ENCODE results near the gene PAEP.

The PAEP gene

DNA sequence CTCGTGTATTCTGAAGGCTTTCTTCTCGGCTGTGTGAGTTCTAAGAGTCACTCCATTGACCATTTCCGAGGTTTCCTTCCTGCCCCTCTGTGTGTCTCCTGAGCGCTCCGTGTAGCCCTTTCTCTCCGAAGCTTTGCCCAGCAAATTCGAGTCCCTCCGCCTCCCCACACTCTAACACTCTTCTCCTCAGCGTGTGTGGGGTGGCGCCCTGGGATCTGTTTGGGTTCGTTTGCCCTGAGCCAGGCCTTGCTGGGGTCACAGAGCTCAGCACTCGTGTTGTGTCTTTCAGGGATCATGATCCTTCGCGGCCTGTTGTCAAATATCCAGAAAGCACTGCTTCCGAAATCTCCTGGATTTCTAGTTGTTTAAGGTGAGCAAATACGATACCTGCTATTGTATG lies 5.6 kb upstream of the PAEP start:
- H2AFZ ChIP-seq (ENCODE audit: low read depth, low read length, severe bottlenecking): no peak overlapping the region
- H4K20me1 ChIP-seq (ENCODE audit: low read depth, low read length): no peaks in the 10 kb centered on the region
- no peak overlapping the region for H3K4me3 ChIP-seq (ENCODE audit: insufficient read depth, low read length, poor library complexity, severe bottlenecking)

GRCh38 chr9:135559606-135560005 lies 1.9 kb upstream of the PAEP start:
- Histone ChIP-seq H3K4me3 (ENCODE audit: insufficient read depth, low read length, poor library complexity, severe bottlenecking) (no peak overlapping the region), H3K27me3 (ENCODE audit: low read length) (no peaks in the 10 kb centered on the region), H3K4me2 (ENCODE audit: low read depth, low read length, poor library complexity, severe bottlenecking) (no peak overlapping the region), H4K20me1 (ENCODE audit: low read depth, low read length) (no peaks in the 10 kb centered on the region), H3K27ac (ENCODE audit: low read depth, low read length) (no peak overlapping the region), H3K9ac (ENCODE audit: low read length) (no peak overlapping the region), H3K36me3 (ENCODE audit: low read length) (no peaks in the 10 kb centered on the region), H3K79me2 (ENCODE audit: insufficient read depth, low read length) (no peaks in the 10 kb centered on the region), H3F3A (ENCODE audit: insufficient read depth) (no peaks in the 10 kb centered on the region), H3K9me2 (replicated peaks; ENCODE audit: insufficient read depth, low read length) (no peaks in the 10 kb centered on the region), H2AFZ (ENCODE audit: low read depth, low read length, severe bottlenecking) (no peak overlapping the region), H3K9me3 (ENCODE audit: insufficient read depth, low read length) (no peaks in the 10 kb centered on the region)
- TF ChIP-seq EZH2phosphoT487 (conservative IDR thresholded peaks at IDR 0.05; ENCODE audit: low read length): no peak
- TF ChIP-seq, protein P1, sequence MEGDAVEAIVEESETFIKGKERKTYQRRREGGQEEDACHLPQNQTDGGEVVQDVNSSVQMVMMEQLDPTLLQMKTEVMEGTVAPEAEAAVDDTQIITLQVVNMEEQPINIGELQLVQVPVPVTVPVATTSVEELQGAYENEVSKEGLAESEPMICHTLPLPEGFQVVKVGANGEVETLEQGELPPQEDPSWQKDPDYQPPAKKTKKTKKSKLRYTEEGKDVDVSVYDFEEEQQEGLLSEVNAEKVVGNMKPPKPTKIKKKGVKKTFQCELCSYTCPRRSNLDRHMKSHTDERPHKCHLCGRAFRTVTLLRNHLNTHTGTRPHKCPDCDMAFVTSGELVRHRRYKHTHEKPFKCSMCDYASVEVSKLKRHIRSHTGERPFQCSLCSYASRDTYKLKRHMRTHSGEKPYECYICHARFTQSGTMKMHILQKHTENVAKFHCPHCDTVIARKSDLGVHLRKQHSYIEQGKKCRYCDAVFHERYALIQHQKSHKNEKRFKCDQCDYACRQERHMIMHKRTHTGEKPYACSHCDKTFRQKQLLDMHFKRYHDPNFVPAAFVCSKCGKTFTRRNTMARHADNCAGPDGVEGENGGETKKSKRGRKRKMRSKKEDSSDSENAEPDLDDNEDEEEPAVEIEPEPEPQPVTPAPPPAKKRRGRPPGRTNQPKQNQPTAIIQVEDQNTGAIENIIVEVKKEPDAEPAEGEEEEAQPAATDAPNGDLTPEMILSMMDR (IDR thresholded peaks at IDR 0.05; ENCODE audit: insufficient read depth, low read length, poor library complexity, severe bottlenecking): no peak

More for the DNA sequence above, 5.6 kb upstream of the PAEP start:
- H3K4me2 ChIP-seq (ENCODE audit: low read depth, low read length, poor library complexity, severe bottlenecking): no peak overlapping the region
- no peaks in the 10 kb centered on the region for H3K9me3 ChIP-seq (ENCODE audit: insufficient read depth, low read length)
- no peaks in the 10 kb centered on the region for H3K9me2 ChIP-seq (replicated peaks; ENCODE audit: insufficient read depth, low read length)
- no peaks in the 10 kb centered on the region for H3K27me3 ChIP-seq (ENCODE audit: low read length)
- no peak overlapping the region for H3K27ac ChIP-seq (ENCODE audit: low read depth, low read length)
- TF ChIP-seq, protein P1 (IDR thresholded peaks at IDR 0.05; ENCODE audit: insufficient read depth, low read length, poor library complexity, severe bottlenecking): no peak
- no peak overlapping the region for H3K9ac ChIP-seq (ENCODE audit: low read length)
- H3K36me3 ChIP-seq (ENCODE audit: low read length): no peaks in the 10 kb centered on the region
- H3K79me2 ChIP-seq (ENCODE audit: insufficient read depth, low read length): no peaks in the 10 kb centered on the region
- no peaks in the 10 kb centered on the region for H3F3A ChIP-seq (ENCODE audit: insufficient read depth)

DNA sequence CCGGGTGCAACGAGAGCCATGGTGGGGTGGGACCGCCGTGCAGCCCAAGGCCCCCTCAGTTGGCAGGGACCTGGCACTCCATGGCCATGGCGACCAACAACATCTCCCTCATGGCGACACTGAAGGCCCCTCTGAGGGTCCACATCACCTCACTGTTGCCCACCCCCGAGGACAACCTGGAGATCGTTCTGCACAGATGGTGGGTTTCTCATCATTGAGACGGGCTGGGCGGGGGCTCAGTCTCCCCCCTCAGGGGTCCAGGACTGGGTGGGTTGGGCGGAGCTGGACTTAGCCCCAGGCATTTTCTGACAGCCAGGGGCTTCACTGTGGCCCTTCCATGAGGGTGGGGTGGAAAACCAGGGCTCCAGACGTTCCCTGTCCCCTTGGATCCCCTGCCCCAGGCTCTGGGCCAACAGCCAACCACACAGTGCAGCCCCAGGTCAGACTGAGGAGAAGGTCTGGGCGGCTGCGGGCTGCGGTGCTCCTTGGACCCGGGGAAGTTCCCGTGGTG lies 734 bp downstream of the PAEP start:
- Histone ChIP-seq H3F3A (ENCODE audit: insufficient read depth) (no peaks in the 10 kb centered on the region), H3K4me2 (ENCODE audit: low read depth, low read length, poor library complexity, severe bottlenecking) (no peak overlapping the region), H4K20me1 (ENCODE audit: low read depth, low read length) (no peaks in the 10 kb centered on the region), H3K9me3 (ENCODE audit: insufficient read depth, low read length) (no peaks in the 10 kb centered on the region), H3K36me3 (ENCODE audit: low read length) (no peaks in the 10 kb centered on the region), H3K27me3 (ENCODE audit: low read length) (no peaks in the 10 kb centered on the region), H3K27ac (ENCODE audit: low read depth, low read length) (no peak overlapping the region), H2AFZ (ENCODE audit: low read depth, low read length, severe bottlenecking) (no peak overlapping the region), H3K79me2 (ENCODE audit: insufficient read depth, low read length) (no peaks in the 10 kb centered on the region), H3K9ac (ENCODE audit: low read length) (no peak overlapping the region), H3K9me2 (replicated peaks; ENCODE audit: insufficient read depth, low read length) (no peaks in the 10 kb centered on the region), H3K4me3 (ENCODE audit: insufficient read depth, low read length, poor library complexity, severe bottlenecking) (no peak overlapping the region)
- TF ChIP-seq EZH2phosphoT487 (conservative IDR thresholded peaks at IDR 0.05; ENCODE audit: low read length): no peak
- TF ChIP-seq, protein P1 (IDR thresholded peaks at IDR 0.05; ENCODE audit: insufficient read depth, low read length, poor library complexity, severe bottlenecking): no peak

Measured in SU-DHL-6 (cell line).